Ovary (tissue), 3 donors: Measurements from ENCODE around the gene TEX29.

Source experiments
- EP300 ChIP-seq: sonication (generic); formaldehyde crosslinking; IDR thresholded peaks from one replicate; pipeline ENCODE4 v1.6.1; 2017; ENCODE audit warnings: antibody characterized with exemption
- POLR2A ChIP-seq: fragments of 450-650 bp; IDR thresholded peaks from one replicate; pipeline ENCODE4 v1.6.1; 2017; ENCODE audit warnings: antibody characterized with exemption, mild to moderate bottlenecking, moderate library complexity
- TF ChIP-seq, protein P1 (sequence below), 3 donors: fragments of 450-650 bp in 2 of 3; fragments of 200-600 bp in 1 of 3; IDR thresholded peaks; one replicate each; pipeline versions ENCODE4 v1.5.1 to v1.8.0; 2016 to 2022; ENCODE audit warnings: antibody characterized with exemption in 3 of 3, mild to moderate bottlenecking in 1 of 3
- donor health status: DM: no; HTN: no; CAD: no.

DNA sequence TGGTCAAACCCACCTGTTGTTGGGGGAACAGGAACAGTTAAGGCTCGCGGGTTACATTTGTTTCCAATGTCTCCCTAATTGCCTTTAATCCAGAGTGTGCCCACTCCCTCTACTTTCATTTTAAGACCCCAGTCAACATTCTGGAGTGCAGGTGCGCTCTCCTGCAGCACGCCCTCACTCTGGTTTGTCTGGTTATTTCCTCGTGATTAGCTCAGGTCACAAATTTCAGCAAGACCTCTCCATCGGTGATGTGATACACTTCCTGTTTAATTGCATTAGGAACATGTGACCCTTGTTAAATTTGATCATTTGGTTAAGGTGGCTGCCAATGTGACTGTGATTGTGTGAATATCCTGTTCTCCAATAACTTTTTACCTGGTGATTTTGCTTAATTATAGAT is 53.0 kb downstream of the TEX29 start:
- TF ChIP-seq, protein P1, sequence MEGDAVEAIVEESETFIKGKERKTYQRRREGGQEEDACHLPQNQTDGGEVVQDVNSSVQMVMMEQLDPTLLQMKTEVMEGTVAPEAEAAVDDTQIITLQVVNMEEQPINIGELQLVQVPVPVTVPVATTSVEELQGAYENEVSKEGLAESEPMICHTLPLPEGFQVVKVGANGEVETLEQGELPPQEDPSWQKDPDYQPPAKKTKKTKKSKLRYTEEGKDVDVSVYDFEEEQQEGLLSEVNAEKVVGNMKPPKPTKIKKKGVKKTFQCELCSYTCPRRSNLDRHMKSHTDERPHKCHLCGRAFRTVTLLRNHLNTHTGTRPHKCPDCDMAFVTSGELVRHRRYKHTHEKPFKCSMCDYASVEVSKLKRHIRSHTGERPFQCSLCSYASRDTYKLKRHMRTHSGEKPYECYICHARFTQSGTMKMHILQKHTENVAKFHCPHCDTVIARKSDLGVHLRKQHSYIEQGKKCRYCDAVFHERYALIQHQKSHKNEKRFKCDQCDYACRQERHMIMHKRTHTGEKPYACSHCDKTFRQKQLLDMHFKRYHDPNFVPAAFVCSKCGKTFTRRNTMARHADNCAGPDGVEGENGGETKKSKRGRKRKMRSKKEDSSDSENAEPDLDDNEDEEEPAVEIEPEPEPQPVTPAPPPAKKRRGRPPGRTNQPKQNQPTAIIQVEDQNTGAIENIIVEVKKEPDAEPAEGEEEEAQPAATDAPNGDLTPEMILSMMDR (IDR thresholded peaks at IDR 0.05): no peak
- TF ChIP-seq EP300 (no peak), POLR2A (no peak)
